ENCODE data around the gene PKNOX2.

DNA sequence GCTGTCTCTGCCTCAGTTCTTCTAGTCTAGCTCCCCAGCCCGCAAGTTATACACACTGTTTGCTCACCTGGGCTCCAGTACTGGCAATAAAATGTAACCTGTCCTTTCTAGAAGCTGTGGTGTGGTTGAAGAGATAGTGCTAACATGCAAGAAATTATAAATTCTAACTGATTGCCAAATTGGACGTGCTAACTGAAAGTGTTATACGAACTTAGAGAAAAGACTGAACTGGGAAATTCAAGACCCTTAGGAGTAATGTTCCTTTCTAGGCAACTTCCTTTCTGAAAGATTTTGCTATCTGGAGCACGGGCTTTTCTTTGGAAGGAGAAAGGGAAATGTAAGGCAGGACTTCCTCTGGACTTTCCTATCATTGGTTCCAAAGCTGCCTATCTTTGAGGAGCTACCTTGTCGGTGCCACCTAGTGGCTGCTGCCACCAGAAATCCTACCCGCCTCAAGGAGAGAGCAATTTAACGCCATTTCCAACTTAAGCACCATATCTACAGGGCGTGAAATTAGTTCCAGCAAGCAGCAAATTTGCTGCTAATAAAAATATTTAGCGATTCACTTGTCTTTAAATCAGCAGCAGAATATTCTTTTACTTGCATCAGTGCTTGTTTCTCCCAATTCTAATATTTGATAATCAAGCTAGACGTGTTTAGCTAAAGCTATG lies 40.5 kb upstream of the PKNOX2 start:
- TF ChIP-seq POLR2A (IDR thresholded peaks at IDR 0.05; ENCODE audit: low read depth, low read length), result no peak
- no peak for TF ChIP-seq POLR2AphosphoS5 (IDR thresholded peaks at IDR 0.05; ENCODE audit: low read depth, low read length)

Data from GM12892 (cell line).